Body of pancreas (tissue), 4 donors: Measurements from ENCODE around the gene CEMIP2.

ENCODE experiments used
- CTCF ChIP-seq, 7 experiments: fragments of 450-650 bp in 4 of 7; fragments of 200-600 bp in 3 of 7; sonication (generic) in 3 of 7; IDR thresholded peaks; one replicate each; pipeline ENCODE4 v1.5.1; 2016 to 2019; ENCODE audit warnings: antibody characterized with exemption in 7 of 7
- POLR2A ChIP-seq, 3 donors: fragments of 450-650 bp; IDR thresholded peaks; one replicate each; pipeline ENCODE4 v1.6.1; 2016; ENCODE audit warnings: antibody characterized with exemption in 3 of 3, mild to moderate bottlenecking in 2 of 3

- TF ChIP-seq CTCF (IDR thresholded peaks at IDR 0.05) (no peak), POLR2A (IDR thresholded peaks at IDR 0.05) (no peak)
Observed at GRCh38 chr9:71721855-71722254, 46.5 kb downstream of the CEMIP2 start.
